Measurements from ENCODE around the gene GPC6.
"Not testable (repeated sequence)": the region's sequence is repeated elsewhere in the genome, so short reads cannot be mapped to it uniquely, and the experiment has no call there.

Gene GPC6

DNA sequence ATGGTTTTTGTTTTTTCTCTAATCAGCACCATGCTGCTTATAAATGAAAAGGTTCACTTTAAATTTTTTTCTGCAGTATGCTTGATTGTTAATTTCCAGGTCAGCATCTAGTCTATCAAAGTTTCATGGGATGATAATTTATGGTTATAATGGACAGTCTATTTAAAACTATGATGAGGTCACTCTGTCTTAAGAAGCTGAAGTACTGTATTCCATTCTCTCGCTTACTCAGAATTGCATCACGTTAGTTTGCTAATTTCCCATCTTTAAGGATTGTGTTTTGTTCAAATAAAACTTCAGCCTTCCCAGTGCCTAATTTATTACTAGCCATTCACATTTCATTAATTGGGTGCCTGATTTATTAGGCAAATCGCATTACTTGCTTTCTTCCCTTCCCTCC lies 94.3 kb downstream of the GPC6 start:
- Histone ChIP-seq H3K9me3 (ENCODE audit: control insufficient read depth, low read length) (no peaks in the 10 kb centered on the region), H3K4me3 (ENCODE audit: extremely low read depth, insufficient read depth, low read length, poor library complexity, severe bottlenecking) (no peak overlapping the region), H3K36me3 (ENCODE audit: control insufficient read depth, insufficient read depth, low read length) (no peaks in the 10 kb centered on the region), H3K4me1 (ENCODE audit: control insufficient read depth, insufficient read depth, low read length, poor library complexity, severe bottlenecking) (no peaks in the 10 kb centered on the region), H3K27ac (ENCODE audit: low read depth, low read length, severe bottlenecking) (no peak overlapping the region)
- WGBS, 2 experiments (ENCODE audit: insufficient coverage in 2 of 2) = 90 to 100% methylated on average over 1 to 2 of the region's 3 CpGs

DNA sequence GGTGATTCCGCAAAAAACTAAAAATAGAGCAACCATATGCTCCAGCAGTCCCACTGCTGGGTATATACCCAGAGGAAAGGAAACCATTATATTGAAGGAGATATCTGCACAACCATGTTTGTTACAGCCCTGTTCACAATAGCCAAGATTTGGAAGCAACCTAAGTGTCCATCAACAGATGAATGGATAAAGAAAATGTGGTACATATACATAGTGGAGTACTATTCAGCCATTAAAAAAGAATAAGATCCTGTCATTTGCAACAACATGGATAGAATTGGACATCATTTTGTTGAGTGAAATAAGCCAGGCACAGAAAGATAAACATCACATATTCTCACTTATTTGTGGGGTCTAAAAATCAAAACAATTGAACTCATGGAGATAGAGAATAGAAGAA lies 97.3 kb downstream of the GPC6 start:
- not testable (repeated sequence) for H3K27ac ChIP-seq (ENCODE audit: low read depth, low read length, severe bottlenecking); H3K36me3 ChIP-seq (ENCODE audit: control insufficient read depth, insufficient read depth, low read length); H3K9me3 ChIP-seq (ENCODE audit: control insufficient read depth, low read length); H3K4me1 ChIP-seq (ENCODE audit: control insufficient read depth, insufficient read depth, low read length, poor library complexity, severe bottlenecking); H3K4me3 ChIP-seq (ENCODE audit: extremely low read depth, insufficient read depth, low read length, poor library complexity, severe bottlenecking)
- no CpG with 5 or more reads among the region's 1 CpG for WGBS, 2 experiments (ENCODE audit: insufficient coverage in 2 of 2)

DNA sequence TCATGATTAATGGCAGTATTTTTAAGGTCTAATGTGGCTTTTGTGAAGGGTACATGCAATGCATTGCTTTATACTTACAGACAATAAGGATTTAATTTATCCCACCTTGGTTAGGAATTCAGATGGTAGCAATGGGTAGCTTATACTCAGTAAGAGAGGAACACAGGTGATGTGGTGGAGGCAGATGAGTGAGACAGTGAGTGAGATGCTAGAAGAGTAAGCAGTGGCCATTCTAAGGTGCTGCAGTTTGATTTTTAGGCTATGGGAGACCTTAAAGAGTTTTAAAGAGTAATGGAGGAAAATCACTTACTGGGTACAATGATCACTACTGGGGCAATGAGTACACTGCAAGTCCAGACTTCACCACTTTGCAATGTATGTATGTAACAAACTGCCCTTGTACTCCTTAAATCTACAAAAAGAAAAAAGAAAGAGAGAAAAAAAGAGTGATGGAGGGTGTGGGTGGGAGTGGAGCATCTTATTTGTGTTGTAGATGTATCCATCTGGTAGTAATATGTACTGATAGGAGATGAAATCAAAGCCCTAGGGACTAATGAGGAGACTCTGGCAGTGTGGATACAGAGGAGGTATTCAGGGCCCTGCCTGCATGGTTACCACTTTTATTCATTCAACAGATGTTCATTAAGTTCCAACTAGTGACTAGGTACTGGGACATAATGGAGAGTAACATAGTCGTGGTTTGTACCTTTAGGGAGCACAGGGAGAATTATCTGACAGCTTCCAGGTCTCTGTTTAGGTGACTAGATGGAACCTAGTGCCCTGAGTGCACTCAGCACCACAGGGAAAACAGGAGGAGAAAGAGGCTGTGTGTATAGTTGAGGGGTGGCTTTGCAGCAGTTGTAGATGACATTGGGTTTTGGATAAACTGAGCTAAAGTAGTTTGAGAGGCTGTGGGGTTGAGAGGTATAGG lies 99.0 kb downstream of the GPC6 start:
- 67 to 92% methylated on average over 1 of the region's 1 CpG for WGBS, 2 experiments (ENCODE audit: insufficient coverage in 2 of 2)
- H3K36me3 ChIP-seq (ENCODE audit: control insufficient read depth, insufficient read depth, low read length) = no peaks in the 10 kb centered on the region
- H3K4me1 ChIP-seq (ENCODE audit: control insufficient read depth, insufficient read depth, low read length, poor library complexity, severe bottlenecking) = no peaks in the 10 kb centered on the region
- no peak overlapping the region for H3K27ac ChIP-seq (ENCODE audit: low read depth, low read length, severe bottlenecking)
- H3K4me3 ChIP-seq (ENCODE audit: extremely low read depth, insufficient read depth, low read length, poor library complexity, severe bottlenecking) = no peak overlapping the region
- no peaks in the 10 kb centered on the region for H3K9me3 ChIP-seq (ENCODE audit: control insufficient read depth, low read length)

DNA sequence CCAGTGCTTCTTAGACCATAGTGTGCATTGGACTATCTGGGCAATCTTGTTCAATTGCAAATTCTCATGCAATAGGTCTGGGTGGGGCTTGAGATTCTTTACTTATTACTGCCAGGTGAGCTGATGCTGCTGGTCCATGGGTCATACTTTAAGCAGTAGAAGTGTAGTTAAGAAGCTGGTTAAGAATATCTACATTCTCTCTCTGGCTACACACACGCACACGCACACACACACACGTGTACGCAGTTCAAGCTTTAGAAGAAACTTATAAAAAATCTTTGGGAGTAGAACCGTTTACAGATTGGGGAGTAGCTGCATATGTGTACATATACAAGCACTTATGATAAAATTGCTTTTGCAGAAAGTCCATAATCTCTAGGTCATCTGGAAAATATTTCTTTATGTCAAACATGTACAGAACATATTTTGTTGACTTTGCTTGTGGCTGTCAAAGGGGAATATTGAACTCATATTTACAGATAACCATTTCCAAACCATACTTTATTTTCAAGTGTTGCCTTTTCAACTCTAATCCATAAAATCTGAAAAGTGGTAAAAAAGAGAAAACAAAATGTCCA lies 99.7 kb downstream of the GPC6 start:
- Histone ChIP-seq H3K27ac (ENCODE audit: low read depth, low read length, severe bottlenecking) (no peak overlapping the region), H3K4me1 (ENCODE audit: control insufficient read depth, insufficient read depth, low read length, poor library complexity, severe bottlenecking) (no peaks in the 10 kb centered on the region), H3K4me3 (ENCODE audit: extremely low read depth, insufficient read depth, low read length, poor library complexity, severe bottlenecking) (no peak overlapping the region), H3K36me3 (ENCODE audit: control insufficient read depth, insufficient read depth, low read length) (no peaks in the 10 kb centered on the region), H3K9me3 (ENCODE audit: control insufficient read depth, low read length) (no peaks in the 10 kb centered on the region)
- no CpG with 5 or more reads among the region's 5 CpGs for WGBS, 2 experiments (ENCODE audit: insufficient coverage in 2 of 2)

DNA sequence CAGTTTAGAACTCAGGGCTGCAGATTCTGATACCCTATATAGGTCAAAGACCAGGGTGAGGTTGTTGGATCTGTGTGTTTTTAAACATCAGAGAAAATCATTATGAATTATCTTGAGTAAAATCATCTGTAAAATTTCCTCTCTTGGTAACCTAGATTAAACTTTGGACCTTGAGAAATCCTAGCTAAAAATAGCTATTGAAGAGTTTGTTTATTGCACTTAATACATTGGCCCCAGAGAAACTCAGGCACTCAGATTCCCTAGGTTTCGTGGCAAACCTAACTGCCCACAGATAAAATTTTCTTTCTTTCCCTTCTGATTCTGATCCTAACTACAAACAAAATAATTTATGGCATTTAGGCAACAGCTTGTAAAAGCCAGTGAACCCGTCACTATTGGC lies 102.3 kb downstream of the GPC6 start:
- Histone ChIP-seq H3K27ac (ENCODE audit: low read depth, low read length, severe bottlenecking) (no peak overlapping the region), H3K4me3 (ENCODE audit: extremely low read depth, insufficient read depth, low read length, poor library complexity, severe bottlenecking) (no peak overlapping the region), H3K36me3 (ENCODE audit: control insufficient read depth, insufficient read depth, low read length) (no peaks in the 10 kb centered on the region), H3K9me3 (ENCODE audit: control insufficient read depth, low read length) (no peaks in the 10 kb centered on the region), H3K4me1 (ENCODE audit: control insufficient read depth, insufficient read depth, low read length, poor library complexity, severe bottlenecking) (no peaks in the 10 kb centered on the region)
- WGBS, 2 experiments (ENCODE audit: insufficient coverage in 2 of 2) = 80% methylated on average over 1 of the region's 2 CpGs; no CpG with 5 or more reads in 1 of the 2 experiments

DNA sequence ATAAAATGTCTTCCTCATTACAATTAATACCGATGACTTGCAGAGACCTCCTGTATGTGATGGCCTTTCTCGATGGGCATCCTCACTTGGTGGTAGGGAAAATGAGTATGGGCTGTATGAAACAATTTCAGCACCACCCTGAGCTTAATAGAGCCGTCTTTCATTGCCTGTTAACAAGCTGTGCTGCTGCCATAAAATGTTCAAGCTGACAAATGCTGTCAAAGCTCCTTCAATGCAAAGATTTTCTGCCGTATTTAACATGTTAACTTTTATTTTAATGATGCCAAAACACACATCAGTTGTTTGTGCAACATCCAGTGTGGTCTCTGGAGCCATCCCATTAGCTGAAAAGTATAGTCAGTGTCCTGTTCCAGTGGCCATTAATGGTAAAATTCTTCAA lies 110.1 kb downstream of the GPC6 start:
- Histone ChIP-seq H3K4me3 (ENCODE audit: extremely low read depth, insufficient read depth, low read length, poor library complexity, severe bottlenecking) (no peak overlapping the region), H3K27ac (ENCODE audit: low read depth, low read length, severe bottlenecking) (no peak overlapping the region), H3K9me3 (ENCODE audit: control insufficient read depth, low read length) (peaks cover 10% of the 10 kb centered on the region), H3K4me1 (ENCODE audit: control insufficient read depth, insufficient read depth, low read length, poor library complexity, severe bottlenecking) (no peaks in the 10 kb centered on the region), H3K36me3 (ENCODE audit: control insufficient read depth, insufficient read depth, low read length) (no peaks in the 10 kb centered on the region)
- WGBS, 2 experiments (ENCODE audit: insufficient coverage in 2 of 2) = 78 to 93% methylated on average over 2 to 3 of the region's 4 CpGs

DNA sequence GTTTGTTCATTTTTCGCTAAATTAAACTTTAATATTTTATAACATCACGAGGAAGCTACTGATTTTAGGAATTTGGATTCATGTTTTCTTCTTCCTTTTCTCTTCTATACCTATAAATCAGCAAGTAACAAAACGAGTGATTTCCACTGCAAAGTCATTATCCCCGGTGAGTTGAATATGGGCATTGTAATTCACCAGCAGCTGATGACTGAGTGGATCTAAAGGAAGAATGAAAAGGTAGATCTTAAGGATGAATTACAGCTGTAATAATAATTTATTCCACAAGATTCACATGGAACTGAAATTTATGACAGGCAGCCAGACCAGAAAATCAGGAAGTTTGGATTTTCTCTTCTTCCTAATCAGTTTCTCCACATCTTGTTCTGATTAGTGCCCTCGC lies 111.4 kb downstream of the GPC6 start:
- WGBS, 2 experiments (ENCODE audit: insufficient coverage in 2 of 2) = 86% methylated on average over 1 of the region's 5 CpGs; no CpG with 5 or more reads in 1 of the 2 experiments
- Histone ChIP-seq H3K4me3 (ENCODE audit: extremely low read depth, insufficient read depth, low read length, poor library complexity, severe bottlenecking) (no peak overlapping the region), H3K36me3 (ENCODE audit: control insufficient read depth, insufficient read depth, low read length) (no peaks in the 10 kb centered on the region), H3K27ac (ENCODE audit: low read depth, low read length, severe bottlenecking) (no peak overlapping the region), H3K9me3 (ENCODE audit: control insufficient read depth, low read length) (peaks cover 10% of the 10 kb centered on the region), H3K4me1 (ENCODE audit: control insufficient read depth, insufficient read depth, low read length, poor library complexity, severe bottlenecking) (no peaks in the 10 kb centered on the region)

DNA sequence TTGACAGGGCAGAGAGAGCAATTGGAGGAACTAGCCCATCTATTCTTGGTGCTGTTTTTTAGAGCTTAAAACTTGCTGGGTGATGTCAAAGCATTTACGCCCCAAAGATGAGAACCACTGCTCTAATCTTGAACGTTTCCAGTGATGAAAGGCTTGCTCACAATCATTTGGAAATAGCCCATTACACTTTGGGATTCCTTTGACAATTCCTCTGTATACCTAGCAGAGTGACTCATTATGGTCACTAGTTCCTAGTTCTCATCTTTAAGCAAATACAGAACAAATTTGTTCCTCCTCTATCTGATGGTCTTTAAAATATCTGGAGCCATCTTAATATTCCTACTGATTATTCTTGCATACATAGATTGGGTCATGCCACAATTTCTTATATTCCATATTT lies 112.3 kb downstream of the GPC6 start:
- Histone ChIP-seq H3K4me3 (ENCODE audit: extremely low read depth, insufficient read depth, low read length, poor library complexity, severe bottlenecking) (no peak overlapping the region), H3K9me3 (ENCODE audit: control insufficient read depth, low read length) (peaks cover 10% of the 10 kb centered on the region), H3K4me1 (ENCODE audit: control insufficient read depth, insufficient read depth, low read length, poor library complexity, severe bottlenecking) (no peaks in the 10 kb centered on the region), H3K36me3 (ENCODE audit: control insufficient read depth, insufficient read depth, low read length) (no peaks in the 10 kb centered on the region), H3K27ac (ENCODE audit: low read depth, low read length, severe bottlenecking) (no peak overlapping the region)
- WGBS, 2 experiments (ENCODE audit: insufficient coverage in 2 of 2) = 76 to 88% methylated on average over 2 of the region's 2 CpGs

DNA sequence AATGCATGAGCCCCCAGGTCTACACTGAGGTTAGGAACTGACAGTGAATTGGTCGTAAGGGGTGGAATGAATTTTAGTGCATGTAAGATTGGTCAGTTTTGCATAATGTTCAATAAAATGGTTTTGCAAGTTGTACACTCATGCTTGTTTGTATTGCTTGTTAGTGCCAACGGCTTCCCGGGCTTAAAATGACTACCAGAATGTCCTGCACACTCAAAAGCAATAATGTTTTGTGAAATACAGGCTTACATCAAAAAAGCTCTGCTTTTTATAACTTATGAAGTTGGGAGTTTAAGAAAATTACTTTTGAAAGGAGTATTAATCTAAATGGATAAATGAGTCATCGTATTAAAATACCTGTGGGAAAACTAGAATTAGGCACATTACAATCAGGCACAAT lies 112.9 kb downstream of the GPC6 start:
- Histone ChIP-seq H3K27ac (ENCODE audit: low read depth, low read length, severe bottlenecking) (no peak overlapping the region), H3K4me3 (ENCODE audit: extremely low read depth, insufficient read depth, low read length, poor library complexity, severe bottlenecking) (no peak overlapping the region), H3K36me3 (ENCODE audit: control insufficient read depth, insufficient read depth, low read length) (no peaks in the 10 kb centered on the region), H3K9me3 (ENCODE audit: control insufficient read depth, low read length) (peaks cover 10% of the 10 kb centered on the region), H3K4me1 (ENCODE audit: control insufficient read depth, insufficient read depth, low read length, poor library complexity, severe bottlenecking) (no peaks in the 10 kb centered on the region)
- WGBS, 2 experiments (ENCODE audit: insufficient coverage in 2 of 2) = 88 to 94% methylated on average over 1 of the region's 4 CpGs

DNA sequence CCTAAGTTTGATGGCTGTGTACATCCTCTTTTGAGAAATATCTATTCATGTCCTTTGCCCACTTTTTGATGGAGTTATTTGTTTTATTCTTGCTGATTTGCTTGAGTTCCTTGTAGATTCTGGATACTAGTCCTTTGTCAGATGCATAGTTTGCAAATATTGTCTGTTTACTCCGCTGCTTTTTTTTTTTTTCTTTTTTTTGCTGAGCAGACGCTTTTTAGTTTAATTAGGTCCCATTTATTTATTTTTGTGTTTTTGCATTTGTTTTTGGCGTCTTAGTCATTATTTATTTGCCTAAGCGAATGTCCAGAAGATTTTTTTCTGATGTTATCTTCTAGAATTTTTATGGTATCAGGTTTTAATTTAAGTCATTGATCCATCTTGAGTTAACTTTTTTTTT lies 114.9 kb downstream of the GPC6 start:
- Histone ChIP-seq H3K4me3 (ENCODE audit: extremely low read depth, insufficient read depth, low read length, poor library complexity, severe bottlenecking) (no peak overlapping the region), H3K9me3 (ENCODE audit: control insufficient read depth, low read length) (peaks cover 4% of the 10 kb centered on the region)
- 72% methylated on average over 2 of the region's 4 CpGs; no CpG with 5 or more reads in 1 of the 2 experiments for WGBS, 2 experiments (ENCODE audit: insufficient coverage in 2 of 2)

DNA sequence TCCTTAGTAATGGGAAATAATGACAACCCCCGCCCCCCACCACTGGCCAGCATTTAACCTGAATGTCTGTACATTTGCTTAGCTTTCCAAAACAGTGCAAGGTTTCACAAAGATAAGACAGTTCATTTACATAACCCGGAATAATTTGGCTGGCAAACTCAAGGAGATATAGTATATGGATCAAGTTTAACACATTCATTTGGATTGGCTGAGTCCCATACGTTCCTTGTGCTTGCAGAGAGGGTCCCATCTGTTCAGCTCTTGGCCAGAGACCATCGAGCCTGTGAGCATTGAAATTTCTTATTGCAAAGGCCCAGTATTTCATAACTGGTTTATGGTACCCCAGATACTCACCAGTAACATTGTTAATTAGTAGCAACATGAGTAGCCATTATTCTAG lies 116.5 kb downstream of the GPC6 start:
- no peaks in the 10 kb centered on the region for H3K4me1 ChIP-seq (ENCODE audit: control insufficient read depth, insufficient read depth, low read length, poor library complexity, severe bottlenecking)
- 88 to 100% methylated on average over 1 to 2 of the region's 4 CpGs for WGBS, 2 experiments (ENCODE audit: insufficient coverage in 2 of 2)
- no peak overlapping the region for H3K27ac ChIP-seq (ENCODE audit: low read depth, low read length, severe bottlenecking)
- H3K9me3 ChIP-seq (ENCODE audit: control insufficient read depth, low read length) = peaks cover 11% of the 10 kb centered on the region
- H3K36me3 ChIP-seq (ENCODE audit: control insufficient read depth, insufficient read depth, low read length) = no peaks in the 10 kb centered on the region
- H3K4me3 ChIP-seq (ENCODE audit: extremely low read depth, insufficient read depth, low read length, poor library complexity, severe bottlenecking) = no peak overlapping the region

More for the DNA sequence above, 114.9 kb downstream of the GPC6 start:
- no peaks in the 10 kb centered on the region for H3K4me1 ChIP-seq (ENCODE audit: control insufficient read depth, insufficient read depth, low read length, poor library complexity, severe bottlenecking)
- no peaks in the 10 kb centered on the region for H3K36me3 ChIP-seq (ENCODE audit: control insufficient read depth, insufficient read depth, low read length)
- no peak overlapping the region for H3K27ac ChIP-seq (ENCODE audit: low read depth, low read length, severe bottlenecking)
